ENCODE results near the gene NES.

The NES gene

GRCh38 chr1:156709757-156710489 is 32.7 kb upstream of the NES start:
- Histone ChIP-seq H3K27ac (ENCODE audit: low read depth, low read length, poor library complexity, severe bottlenecking) (no peak overlapping the region), H3K9ac (ENCODE audit: low read length) (no peak overlapping the region), H3K9me3 (ENCODE audit: low read length) (no peaks in the 10 kb centered on the region), H3F3A (ENCODE audit: insufficient read depth, low read length) (no peaks in the 10 kb centered on the region), H3K4me2 (ENCODE audit: low read length) (no peak overlapping the region), H4K20me1 (ENCODE audit: insufficient read depth, low read length) (no peaks in the 10 kb centered on the region), H3K4me3 (ENCODE audit: low read depth, low read length, poor library complexity, severe bottlenecking) (no peak overlapping the region), H3K4me1 (ENCODE audit: insufficient read depth, low read length, severe bottlenecking) (peaks cover 15% of the 10 kb centered on the region), H3K9me2 (ENCODE audit: low read depth, low read length) (no peaks in the 10 kb centered on the region), H3K27me3 (ENCODE audit: insufficient read depth, low read length) (no peaks in the 10 kb centered on the region), H2AFZ (ENCODE audit: low read length) (no peak overlapping the region), H3K79me2 (ENCODE audit: insufficient read depth, low read length) (no peaks in the 10 kb centered on the region), H3K36me3 (ENCODE audit: insufficient read depth, low read length) (no peaks in the 10 kb centered on the region)
- no peak for TF ChIP-seq EZH2 (IDR thresholded peaks at IDR 0.05; ENCODE audit: borderline replicate concordance, low read length)
- TF ChIP-seq, protein P1, sequence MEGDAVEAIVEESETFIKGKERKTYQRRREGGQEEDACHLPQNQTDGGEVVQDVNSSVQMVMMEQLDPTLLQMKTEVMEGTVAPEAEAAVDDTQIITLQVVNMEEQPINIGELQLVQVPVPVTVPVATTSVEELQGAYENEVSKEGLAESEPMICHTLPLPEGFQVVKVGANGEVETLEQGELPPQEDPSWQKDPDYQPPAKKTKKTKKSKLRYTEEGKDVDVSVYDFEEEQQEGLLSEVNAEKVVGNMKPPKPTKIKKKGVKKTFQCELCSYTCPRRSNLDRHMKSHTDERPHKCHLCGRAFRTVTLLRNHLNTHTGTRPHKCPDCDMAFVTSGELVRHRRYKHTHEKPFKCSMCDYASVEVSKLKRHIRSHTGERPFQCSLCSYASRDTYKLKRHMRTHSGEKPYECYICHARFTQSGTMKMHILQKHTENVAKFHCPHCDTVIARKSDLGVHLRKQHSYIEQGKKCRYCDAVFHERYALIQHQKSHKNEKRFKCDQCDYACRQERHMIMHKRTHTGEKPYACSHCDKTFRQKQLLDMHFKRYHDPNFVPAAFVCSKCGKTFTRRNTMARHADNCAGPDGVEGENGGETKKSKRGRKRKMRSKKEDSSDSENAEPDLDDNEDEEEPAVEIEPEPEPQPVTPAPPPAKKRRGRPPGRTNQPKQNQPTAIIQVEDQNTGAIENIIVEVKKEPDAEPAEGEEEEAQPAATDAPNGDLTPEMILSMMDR (IDR thresholded peaks at IDR 0.05; ENCODE audit: low read length), result no peak

DNA sequence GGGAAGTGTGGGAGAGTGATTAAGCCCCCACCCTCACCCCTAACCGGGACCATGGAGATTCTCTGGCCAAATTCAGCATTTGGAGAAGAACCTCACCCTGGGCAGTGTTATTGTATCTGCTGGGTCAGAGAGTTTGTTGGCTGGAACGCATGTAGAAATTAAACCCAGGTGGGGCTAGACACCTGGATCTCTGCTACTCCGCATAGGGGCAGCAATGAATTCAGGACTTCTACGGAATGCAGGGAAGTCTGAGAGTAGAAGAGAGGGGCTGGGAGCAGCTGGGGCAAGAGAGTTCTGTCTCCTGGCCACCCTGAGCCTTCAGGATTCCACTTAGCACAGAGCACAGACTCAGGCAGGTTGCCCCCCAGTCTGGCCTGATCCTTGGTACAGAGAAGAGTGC is 31.8 kb upstream of the NES start:
- Histone ChIP-seq H2AFZ (ENCODE audit: low read length) (no peak overlapping the region), H3K4me3 (ENCODE audit: low read depth, low read length, poor library complexity, severe bottlenecking) (no peak overlapping the region), H3K4me1 (ENCODE audit: insufficient read depth, low read length, severe bottlenecking) (peaks cover 15% of the 10 kb centered on the region), H3F3A (ENCODE audit: insufficient read depth, low read length) (no peaks in the 10 kb centered on the region), H3K27me3 (ENCODE audit: insufficient read depth, low read length) (peaks cover 3% of the 10 kb centered on the region; the same call in 1 of the 2 replicates), H3K9ac (ENCODE audit: low read length) (no peak overlapping the region), H3K4me2 (ENCODE audit: low read length) (no peak overlapping the region), H3K27ac (ENCODE audit: low read depth, low read length, poor library complexity, severe bottlenecking) (no peak overlapping the region), H3K9me2 (ENCODE audit: low read depth, low read length) (no peaks in the 10 kb centered on the region), H4K20me1 (ENCODE audit: insufficient read depth, low read length) (no peaks in the 10 kb centered on the region), H3K9me3 (ENCODE audit: low read length) (no peaks in the 10 kb centered on the region), H3K36me3 (ENCODE audit: insufficient read depth, low read length) (no peaks in the 10 kb centered on the region), H3K79me2 (ENCODE audit: insufficient read depth, low read length) (no peaks in the 10 kb centered on the region)
- TF ChIP-seq, protein P1 (IDR thresholded peaks at IDR 0.05; ENCODE audit: low read length), result no peak
- no peak for TF ChIP-seq EZH2 (IDR thresholded peaks at IDR 0.05; ENCODE audit: borderline replicate concordance, low read length)

GRCh38 chr1:156708218-156708661 is 31.0 kb upstream of the NES start:
- H3K4me2 ChIP-seq (ENCODE audit: low read length), result no peak overlapping the region
- no peaks in the 10 kb centered on the region for H3K9me3 ChIP-seq (ENCODE audit: low read length)
- TF ChIP-seq, protein P1 (IDR thresholded peaks at IDR 0.05; ENCODE audit: low read length), result no peak
- no peak for TF ChIP-seq EZH2 (IDR thresholded peaks at IDR 0.05; ENCODE audit: borderline replicate concordance, low read length)
- no peak overlapping the region for H3K4me3 ChIP-seq (ENCODE audit: low read depth, low read length, poor library complexity, severe bottlenecking)
- H3F3A ChIP-seq (ENCODE audit: insufficient read depth, low read length), result no peaks in the 10 kb centered on the region
- H3K9ac ChIP-seq (ENCODE audit: low read length), result no peak overlapping the region
- H3K36me3 ChIP-seq (ENCODE audit: insufficient read depth, low read length), result no peaks in the 10 kb centered on the region
- H3K27me3 ChIP-seq (ENCODE audit: insufficient read depth, low read length), result peaks cover 9% of the 10 kb centered on the region; the same call in 1 of the 2 replicates
- no peaks in the 10 kb centered on the region for H3K9me2 ChIP-seq (ENCODE audit: low read depth, low read length)
- H4K20me1 ChIP-seq (ENCODE audit: insufficient read depth, low read length), result no peaks in the 10 kb centered on the region
- H2AFZ ChIP-seq (ENCODE audit: low read length), result no peak overlapping the region
- H3K4me1 ChIP-seq (ENCODE audit: insufficient read depth, low read length, severe bottlenecking), result peaks cover 15% of the 10 kb centered on the region
- H3K79me2 ChIP-seq (ENCODE audit: insufficient read depth, low read length), result no peaks in the 10 kb centered on the region
- H3K27ac ChIP-seq (ENCODE audit: low read depth, low read length, poor library complexity, severe bottlenecking), result no peak overlapping the region
